GM19328 (cell line): Measurements from ENCODE around the gene CCDC121.
A peak's percentile ranks its signal among the peaks of the same experiment; 100 is the strongest.

Experiments
- ATAC-seq: cut with Tn5 transposase; IDR thresholded peaks from one replicate; pipeline ENCODE4 v1.9.1; 2021; ENCODE audit warnings: mild to moderate bottlenecking, moderate library complexity; ENCODE audit not compliant: unreplicated experiment

CCDC121 gene, protein sequence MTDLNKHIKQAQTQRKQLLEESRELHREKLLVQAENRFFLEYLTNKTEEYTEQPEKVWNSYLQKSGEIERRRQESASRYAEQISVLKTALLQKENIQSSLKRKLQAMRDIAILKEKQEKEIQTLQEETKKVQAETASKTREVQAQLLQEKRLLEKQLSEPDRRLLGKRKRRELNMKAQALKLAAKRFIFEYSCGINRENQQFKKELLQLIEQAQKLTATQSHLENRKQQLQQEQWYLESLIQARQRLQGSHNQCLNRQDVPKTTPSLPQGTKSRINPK

DNA sequence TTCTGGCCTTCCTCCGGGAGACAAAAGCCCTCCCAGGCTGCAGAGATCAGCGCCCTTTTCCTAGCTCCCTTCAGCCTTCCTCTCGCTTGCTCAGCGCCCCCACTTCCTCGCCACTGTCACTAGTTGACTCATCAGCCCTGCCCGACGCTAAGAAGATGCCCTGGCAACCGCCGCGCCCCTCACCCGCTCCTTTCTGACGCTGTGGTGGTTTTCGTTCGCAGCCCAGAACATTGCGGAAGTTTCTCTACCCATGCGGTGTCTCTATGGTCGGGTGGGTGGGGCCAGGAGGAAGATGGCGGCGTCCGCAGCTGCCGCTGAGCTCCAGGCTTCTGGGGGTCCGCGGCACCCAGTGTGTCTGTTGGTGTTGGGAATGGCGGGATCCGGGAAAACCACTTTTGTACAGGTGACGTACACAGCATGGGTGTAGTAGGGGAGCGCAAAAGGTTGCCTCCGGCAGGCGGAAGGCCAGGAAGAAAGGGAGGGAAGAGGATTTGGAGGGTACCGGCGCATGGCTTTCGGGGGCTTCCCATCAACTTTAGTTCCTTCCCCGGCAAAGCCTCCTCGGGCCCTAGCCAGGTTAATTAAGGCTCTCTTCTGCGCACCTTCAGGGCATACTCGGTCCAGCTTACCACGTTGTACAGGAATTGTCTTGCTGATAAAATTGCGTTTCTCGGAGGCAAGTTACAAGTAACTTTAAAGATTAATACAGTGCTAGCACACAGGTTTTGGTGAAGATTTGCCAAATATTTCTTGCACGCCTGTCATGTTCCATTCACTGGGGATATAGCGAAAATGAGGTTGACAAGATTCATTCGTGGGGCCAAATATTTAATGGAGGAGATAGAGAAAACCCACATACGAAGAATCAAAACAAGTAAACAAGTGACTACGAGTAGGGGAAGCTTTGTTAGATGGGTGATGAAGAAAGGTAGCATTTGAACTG, at the start of gene CCDC121, which contains the start of gene GPN1:
CCDC121 (minus strand) TSS at position 246 of the 943 bp plus-strand sequence. CDS start 1,213 bp downstream, outside the sequence.
GPN1 (plus strand) TSS at position 284 of the 943 bp plus-strand sequence; CDS start at position 293, 9 bp downstream.
- peak; percentile 92 for ATAC-seq

DNA sequence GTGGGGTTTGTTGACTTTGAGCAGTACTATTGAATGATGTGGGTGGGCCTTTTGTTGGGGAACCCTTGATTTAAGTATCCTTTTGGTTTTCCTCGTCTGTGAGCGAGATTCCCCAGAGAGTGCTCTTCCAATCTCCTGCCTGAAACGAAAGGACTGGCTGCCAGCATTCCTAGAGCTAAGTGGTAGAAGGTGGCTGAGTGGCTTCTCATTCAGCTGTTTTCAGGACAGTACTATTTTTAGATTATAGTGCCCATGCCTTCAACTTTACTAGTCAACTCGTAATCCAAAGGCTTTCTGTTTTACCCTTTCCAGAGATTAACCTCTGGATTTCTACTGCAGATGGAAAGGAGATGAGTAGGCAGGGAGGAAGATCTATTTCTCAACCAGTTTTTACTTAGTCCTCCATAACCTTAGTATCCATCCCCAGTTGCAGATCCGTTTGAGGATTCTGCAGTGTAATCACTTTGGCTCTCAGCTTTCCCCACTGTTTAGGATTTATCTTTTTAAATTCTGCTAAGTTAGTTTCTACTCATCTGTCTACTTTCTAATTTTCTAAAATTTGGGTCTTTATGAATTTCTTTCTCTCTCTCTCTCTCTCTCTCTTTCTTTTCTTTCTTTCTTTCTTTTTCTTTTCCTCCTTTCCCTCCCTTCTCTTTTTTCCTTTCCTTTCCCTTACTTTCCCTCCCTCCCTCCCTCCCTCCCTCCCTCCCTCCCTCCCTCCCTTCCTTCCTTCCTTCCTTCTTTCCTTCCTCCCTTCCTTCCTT, 44.1 kb upstream of the CCDC121 start:
- ATAC-seq = no peak

DNA sequence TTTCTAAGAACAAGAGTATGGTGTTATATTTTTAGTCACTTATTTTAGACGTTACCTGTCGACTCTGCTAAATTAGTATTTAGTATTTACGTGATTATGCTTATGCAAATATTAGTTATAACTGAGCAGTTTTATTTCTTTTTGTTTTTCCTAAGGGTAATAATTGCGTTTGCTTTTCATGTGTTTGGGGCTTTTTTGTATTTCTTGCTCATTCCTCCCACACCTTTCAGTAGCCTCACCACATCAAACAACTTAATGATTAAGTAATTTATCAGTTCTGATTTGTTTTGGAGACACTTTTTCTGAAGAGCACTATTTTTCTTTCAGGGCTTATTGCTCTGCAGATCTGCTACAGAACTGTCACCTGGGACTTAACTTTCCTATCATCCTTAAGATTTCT, 42.4 kb upstream of the CCDC121 start:
- ATAC-seq = no peak

DNA sequence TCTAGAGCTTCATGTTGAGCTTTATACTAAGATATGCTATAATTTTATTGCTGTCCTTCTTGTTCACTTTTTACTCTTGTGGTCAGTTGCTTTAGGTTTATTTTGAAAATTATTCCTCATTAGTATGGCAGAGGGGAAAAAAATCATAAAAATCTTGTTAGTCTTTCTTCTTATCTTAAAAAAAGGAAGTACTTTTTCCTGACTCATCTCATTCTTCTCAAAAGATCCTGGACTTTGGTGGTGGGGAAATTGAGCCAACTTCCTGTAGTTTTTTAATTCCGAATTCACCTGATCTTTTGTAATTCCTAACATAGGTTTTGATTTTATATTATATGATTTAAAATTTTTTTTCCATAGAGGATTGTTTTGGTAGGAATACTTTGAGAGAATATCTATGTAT, 38.6 kb upstream of the CCDC121 start:
- no peak for ATAC-seq

DNA sequence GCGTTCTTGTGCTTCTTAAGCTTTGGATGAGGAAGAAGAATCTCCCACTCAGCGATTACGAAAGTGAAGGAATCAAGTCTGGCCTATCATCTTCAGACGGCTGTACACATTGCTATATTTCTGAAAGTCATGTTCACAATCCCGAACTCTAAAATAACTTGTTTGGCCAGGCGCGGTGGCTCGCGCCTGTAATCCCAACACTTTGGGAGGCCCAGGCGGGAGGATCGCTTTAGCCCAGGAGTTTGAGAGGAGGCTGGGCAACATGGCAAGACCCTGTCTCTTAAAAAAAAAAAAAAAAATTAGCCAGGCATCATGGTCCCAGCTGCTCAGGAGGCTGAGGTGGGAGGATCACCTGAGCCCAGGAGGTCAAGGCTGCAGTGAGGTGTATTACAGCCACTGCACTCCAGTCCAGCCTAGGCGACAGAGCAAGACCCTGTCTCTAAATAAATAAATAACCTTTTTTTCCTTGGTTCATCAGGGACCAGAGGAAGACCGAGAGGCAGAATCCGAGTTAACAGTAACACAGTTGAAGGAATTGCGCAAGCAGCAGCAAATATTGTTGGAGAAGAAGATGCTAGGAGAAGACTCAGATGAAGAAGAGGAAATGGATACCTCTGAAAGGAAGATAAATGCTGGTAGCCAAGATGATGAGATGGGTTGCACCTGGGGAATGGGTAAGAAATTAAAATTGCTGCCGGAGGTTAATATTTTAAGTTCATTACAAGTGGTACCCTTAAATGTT, 36.0 kb upstream of the CCDC121 start:
- no peak for ATAC-seq

DNA sequence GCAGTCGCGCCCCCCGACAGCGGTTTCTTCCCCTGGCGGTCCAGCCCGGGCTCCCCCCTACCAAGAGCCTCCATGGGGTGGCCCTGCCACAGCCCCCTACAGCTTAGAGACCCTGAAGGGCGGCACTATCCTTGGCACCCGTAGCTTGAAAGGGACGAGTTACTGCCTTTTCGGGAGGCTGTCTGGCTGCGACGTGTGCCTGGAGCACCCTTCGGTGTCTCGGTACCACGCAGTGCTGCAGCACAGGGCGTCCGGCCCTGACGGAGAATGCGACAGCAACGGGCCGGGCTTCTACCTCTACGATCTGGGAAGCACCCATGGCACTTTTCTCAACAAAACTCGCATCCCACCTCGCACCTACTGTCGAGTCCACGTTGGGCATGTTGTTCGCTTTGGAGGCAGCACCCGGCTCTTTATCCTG, 35.4 kb upstream of the CCDC121 start:
- no peak for ATAC-seq

DNA sequence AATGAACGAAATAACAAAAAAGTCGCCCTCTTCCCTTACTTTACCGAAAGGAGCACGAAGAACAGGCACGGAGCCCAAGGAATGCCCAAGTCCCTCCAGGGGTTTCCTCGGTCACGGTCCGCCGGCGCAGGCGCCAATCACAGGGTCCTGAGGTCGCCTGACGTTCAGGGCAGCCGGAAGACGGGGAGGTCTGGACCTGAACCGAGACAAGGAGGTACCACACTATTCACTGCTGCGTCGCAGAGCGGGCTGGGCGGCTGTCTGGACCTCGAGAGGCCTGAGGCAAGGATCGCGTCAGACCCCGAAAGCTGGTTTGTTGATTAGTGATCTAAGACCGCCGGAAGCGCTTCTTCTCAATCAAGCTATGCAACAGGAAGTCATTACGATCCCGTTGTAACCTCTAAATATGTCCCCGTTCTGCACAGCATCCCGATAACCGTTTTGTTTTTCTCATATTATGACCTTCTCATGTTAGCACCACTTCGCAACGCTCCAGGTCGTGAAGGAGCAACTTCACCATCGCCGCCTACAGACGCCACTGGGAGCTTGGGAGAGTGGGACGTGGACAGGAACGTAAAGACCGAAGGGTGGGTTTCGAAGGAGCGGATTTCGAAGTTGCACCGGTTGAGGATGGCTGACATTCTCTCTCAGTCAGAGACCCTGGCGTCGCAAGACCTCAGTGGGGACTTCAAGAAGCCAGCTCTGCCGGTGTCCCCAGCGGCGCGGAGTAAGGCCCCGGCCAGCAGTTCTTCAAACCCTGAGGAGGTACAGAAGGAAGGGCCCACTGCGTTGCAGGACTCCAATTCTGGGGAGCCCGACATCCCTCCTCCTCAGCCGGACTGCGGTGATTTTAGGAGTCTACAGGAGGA, 34.7 kb upstream of the CCDC121 start, which contains the start of the genes SLC4A1AP and SUPT7L:
SLC4A1AP (plus strand) TSS at position 605 of the 869 bp plus-strand sequence; CDS start at position 631, 26 bp downstream.
SUPT7L (minus strand) TSS at position 330 of the 869 bp plus-strand sequence. CDS start 1,422 bp downstream, outside the sequence.
- peak; percentile 59 for ATAC-seq

DNA sequence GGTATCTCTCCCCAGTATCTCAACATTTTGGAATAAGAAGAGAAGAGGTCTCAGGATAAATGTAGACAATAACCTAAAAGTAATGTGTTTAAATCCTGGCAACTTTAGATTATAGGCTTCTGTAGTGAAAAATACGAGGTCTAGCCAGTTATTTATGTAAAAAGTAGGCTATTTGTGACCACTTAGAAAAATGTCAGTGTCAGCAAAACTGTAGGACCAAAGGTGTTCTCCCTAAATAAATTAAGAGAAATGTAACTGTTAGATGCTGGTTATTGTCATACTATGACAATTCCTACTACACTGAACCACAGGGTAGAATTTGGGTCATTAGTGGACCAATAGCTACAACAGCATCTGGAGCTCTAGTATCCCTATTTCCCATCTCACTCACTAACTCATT, 32.6 kb upstream of the CCDC121 start:
- no peak for ATAC-seq

DNA sequence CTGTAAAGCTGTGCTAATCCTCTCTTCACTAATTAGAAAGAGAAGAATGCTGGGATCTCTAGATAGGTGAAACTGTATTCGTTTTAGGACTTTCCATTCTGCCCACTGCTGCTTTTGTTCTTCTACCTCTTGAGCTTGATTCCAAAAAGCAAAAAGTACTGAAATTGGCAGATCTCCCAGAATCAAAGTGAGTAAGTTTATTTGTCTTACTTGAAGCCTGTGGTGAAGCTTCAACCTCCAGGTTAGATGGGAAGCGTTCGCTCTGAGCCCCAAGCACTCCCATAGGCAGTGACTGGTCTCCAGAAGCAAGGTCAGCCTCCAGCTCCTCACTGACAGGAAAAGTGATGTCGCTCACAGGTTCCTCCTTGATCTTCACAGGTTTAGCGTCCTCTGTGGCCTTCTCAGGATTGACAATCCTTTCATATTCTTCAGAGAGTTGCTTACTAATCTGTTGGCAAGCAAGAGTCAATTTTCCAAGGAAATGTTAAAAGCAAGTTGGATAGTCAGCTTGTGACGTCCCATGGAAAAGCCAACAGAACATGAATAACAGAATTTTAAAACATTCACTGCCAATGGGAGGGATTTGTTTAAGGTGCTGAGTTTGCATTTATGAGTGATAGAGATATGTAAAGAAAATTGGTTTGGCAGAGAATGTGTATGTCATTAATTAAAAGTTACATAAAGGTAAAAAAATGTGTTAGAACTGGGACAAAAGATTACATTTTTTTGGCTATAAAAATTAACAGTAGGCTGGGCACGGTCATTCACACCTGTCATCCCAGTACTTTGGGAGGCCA, 26.5 kb upstream of the CCDC121 start:
- ATAC-seq = no peak

DNA sequence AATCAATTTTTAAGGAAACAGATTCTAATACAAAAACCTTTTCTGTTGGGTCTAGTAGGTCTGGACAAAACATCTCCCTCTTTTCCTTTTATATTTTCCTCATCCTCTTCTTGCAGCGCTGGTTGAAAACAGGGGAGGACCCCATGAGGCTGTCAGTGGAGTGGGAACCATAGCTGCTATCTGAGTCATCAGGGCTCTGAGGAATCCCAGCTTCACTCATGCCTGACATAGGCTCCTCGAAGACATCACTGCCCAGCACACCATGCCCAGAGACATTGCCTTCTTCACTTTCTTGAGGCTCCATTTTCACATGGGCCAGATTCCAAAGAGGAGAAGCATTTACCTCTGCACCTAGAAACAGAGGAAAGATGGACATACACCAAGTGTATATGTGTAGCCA, 24.6 kb upstream of the CCDC121 start:
- no peak for ATAC-seq

DNA sequence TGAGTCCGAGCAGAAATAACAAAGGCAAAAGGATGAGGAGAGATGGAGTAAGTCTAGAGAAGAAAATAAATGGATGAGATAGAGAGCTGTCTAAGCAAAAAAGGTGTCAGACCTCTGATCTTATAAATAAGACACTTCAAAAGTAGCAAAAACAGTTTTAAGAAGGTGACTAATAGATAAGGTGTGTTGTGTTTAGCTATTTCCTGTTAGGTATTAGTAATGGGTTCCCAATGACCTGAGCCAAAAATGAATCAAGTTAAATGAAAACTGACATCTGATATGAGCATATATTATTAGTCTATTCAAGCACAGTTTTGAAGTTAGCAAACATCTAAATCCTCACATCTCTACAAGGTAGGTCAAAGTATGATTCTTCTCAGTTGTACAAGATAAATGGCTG, 24.0 kb upstream of the CCDC121 start:
- ATAC-seq = no peak

DNA sequence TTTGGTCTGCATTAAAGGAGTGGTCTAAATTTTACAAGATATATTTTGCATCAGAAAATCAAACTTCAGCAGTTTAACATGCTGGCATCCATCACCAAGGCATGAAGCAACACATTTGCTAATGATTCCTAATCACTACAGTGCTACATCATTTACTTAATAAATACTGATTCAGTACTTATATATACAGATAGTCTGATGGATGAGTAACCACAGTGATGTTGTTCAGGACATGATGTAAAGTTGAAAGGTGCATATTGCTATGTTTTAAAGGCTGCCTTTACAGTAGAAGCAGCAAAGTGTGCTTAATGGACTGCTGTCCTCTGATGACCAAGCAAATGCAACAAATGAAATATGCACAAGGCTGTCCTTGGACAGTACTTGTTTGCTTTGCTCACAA, 23.5 kb upstream of the CCDC121 start:
- no peak for ATAC-seq

DNA sequence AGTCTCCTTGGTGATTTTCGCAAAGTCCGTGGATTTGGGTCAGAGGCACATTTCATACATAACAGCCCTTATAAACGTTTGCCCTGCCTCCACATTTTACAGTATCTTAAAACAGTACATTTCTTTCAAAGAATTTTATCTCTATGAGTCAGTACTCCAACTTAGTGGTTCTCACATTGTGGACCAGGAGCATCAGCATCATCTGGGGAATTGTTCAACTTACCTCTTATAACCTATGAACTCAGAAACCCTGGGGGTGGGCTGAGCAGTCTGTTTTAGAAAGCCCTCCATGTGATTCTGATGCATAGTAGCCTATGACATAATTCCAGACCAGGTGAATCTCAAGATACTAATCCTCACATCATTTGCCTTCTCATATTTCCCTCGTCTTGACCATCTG, 22.2 kb upstream of the CCDC121 start:
- no peak for ATAC-seq

DNA sequence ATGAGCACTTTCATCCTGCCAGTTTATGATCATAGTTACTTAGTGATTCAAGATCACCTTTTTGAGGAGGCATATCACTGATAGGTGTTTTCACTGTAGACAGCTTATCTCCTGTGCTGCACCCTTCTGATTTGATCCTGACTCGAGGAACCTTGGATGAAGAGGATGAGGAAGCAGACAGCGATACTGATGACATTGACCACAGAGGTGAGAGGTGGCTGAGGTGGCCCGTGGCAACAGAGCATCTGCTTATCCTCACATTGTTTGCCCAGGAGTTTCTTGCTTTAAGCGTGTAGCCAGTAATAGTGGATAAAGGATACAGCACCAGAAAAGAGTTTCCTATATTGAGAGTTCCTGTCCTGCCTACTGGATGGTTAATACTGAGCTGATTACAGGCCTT, 18.9 kb upstream of the CCDC121 start:
- ATAC-seq = no peak

DNA sequence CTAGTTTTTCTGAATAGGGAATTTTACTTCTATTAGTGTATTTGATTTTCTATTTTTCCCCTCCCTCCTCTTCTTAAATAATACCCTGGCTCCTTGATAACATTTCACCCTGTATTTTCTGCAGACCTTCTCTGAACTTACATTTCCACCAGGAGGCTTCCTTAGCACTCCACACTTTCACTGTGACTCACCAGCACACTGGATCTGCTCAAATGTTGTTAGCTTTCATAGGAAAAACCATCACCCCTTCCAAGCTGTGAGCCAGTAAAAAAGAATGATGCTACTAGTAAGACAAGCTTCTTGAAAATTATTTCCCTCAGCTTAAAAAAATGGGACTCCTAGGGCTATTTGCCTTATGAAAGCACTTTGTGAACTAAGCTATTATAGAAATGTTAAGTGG, 18.5 kb upstream of the CCDC121 start:
- ATAC-seq = no peak

DNA sequence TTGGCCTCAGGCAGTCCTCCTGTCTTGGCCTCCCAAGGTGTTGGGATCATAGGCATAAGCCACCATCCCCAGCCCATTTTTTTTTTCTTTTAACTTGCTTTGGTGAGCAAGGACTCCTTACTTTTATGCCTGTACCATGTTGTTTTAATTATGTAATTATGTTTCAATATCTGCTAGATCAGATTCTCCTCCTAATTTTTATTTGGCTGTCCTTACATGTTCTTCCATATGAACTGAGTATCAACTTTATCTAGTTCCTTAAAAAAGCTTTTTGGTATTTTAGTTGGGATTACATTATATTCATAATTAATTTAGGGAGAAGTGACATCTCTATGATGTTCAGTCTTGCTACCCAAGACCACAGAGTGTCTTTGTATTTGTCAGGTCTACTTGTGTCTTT, 16.4 kb upstream of the CCDC121 start:
- no peak for ATAC-seq

DNA sequence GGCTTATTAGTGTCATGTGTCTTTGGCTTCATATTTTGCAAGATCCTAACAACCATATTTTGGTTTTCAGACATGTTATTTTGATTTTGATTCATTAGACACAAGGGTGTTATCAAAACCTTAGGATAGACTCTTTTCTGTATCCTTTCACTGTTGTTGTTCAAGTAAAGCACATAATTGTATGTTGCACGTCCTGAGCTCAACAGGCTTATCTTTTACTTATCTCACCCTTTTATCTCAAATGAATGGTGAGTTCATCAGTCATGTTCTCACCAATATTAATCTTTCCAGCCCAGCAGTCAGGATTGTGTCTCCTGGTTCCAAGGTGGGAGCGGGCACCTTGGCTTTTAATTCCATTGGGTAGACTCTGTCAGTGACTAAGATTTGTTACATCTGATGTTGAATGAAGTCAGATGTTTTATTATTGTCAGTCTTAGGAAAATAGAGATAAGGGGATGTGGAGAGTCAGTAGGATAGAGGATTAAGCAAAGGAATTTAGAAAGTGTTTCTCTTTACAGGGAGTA, 12.0 kb upstream of the CCDC121 start:
- ATAC-seq = no peak

DNA sequence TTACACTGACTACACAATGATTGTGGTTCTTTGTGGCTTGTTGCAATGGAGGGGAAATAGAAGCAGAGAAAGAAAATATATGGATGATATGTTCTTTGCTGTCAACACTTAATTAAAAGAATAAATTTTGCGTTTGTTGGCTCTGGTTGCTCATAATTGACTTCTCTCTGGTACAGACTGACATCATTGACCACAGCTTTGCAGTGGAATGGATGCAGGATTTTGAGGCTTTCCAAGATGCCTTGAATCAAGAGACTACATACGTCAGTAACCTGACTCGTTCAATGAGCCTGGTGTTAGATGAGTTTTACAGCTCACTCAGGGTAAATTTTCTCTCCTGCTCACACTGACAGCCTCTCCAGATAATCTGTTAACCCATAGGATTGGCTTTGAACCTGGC, 9.9 kb upstream of the CCDC121 start:
- no peak for ATAC-seq
